ENCODE measurements around the gene ZNF544.
"Not testable (repeated sequence)": the region's sequence is repeated elsewhere in the genome, so short reads cannot be mapped to it uniquely, and the experiment has no call there.

Gene ZNF544

GRCh38 chr19:58305932-58306323, 77.2 kb downstream of the ZNF544 start:
- DNase-seq = no peak

- DNase-seq = no peak
Measured at GRCh38 chr19:58307736-58308135, 79.0 kb downstream of the ZNF544 start.

GRCh38 chr19:58310685-58311084, 82.0 kb downstream of the ZNF544 start:
- not testable (repeated sequence) for DNase-seq

- DNase-seq = peak; percentile 33
Measured at GRCh38 chr19:58311345-58311865, 82.7 kb downstream of the ZNF544 start.
